HG02885 (cell line): ENCODE data around the gene PKHD1.

Experiments
- ATAC-seq: cut with Tn5 transposase; IDR thresholded peaks from one replicate; pipeline ENCODE4 v1.9.1; 2021; ENCODE audit warnings: mild to moderate bottlenecking; ENCODE audit not compliant: unreplicated experiment, poor library complexity

PKHD1 gene

GRCh38 chr6:51578362-51578761 is 509.1 kb downstream of the PKHD1 start:
- no peak for ATAC-seq

- ATAC-seq, result no peak
Measured at GRCh38 chr6:51574040-51574439, 513.4 kb downstream of the PKHD1 start.

GRCh38 chr6:51571168-51571567 is 516.2 kb downstream of the PKHD1 start:
- ATAC-seq, result no peak

GRCh38 chr6:51570168-51570921 is 517.1 kb downstream of the PKHD1 start:
- ATAC-seq, result no peak

GRCh38 chr6:51569594-51569993 is 517.8 kb downstream of the PKHD1 start:
- no peak for ATAC-seq

- no peak for ATAC-seq
Measured at GRCh38 chr6:51568771-51569170, 518.6 kb downstream of the PKHD1 start.

- no peak for ATAC-seq
Measured at GRCh38 chr6:51565472-51565871, 521.9 kb downstream of the PKHD1 start.
